G401 (cell line): ENCODE measurements around the gene KIAA1217. TPM values are rescaled to one million over a fixed set of nuclear protein-coding genes. Genes with fewer than 3 reads are reported as not detected.

Experiments
- DNase-seq: peaks from one replicate; pipeline ENCODE4 v3.0.0-alpha.2; 2015; ENCODE audit warnings: low spot score
- in situ Hi-C: cut with HindIII; loops from 2 replicates; pipeline ENCODE4 v1.10.0; 2016; ENCODE audit warnings: low sequenced_read_pairs, mixed read lengths
- total RNA-seq: library from RNA; depleted of rRNA; stranded (reverse); fragments of >200 nt; shearing (Covaris generic); gene quantifications from 2 replicates; pipeline ENCODE4 v1.2.3, GENCODE V29; 2014

KIAA1217 gene
- total RNA-seq, 1 experiment from 2014 or later, result 2.1 TPM

GRCh38 chr10:24502006-24502405, 293.1 kb downstream of the KIAA1217 start:
- in situ Hi-C loops, result no loop called here

DNA sequence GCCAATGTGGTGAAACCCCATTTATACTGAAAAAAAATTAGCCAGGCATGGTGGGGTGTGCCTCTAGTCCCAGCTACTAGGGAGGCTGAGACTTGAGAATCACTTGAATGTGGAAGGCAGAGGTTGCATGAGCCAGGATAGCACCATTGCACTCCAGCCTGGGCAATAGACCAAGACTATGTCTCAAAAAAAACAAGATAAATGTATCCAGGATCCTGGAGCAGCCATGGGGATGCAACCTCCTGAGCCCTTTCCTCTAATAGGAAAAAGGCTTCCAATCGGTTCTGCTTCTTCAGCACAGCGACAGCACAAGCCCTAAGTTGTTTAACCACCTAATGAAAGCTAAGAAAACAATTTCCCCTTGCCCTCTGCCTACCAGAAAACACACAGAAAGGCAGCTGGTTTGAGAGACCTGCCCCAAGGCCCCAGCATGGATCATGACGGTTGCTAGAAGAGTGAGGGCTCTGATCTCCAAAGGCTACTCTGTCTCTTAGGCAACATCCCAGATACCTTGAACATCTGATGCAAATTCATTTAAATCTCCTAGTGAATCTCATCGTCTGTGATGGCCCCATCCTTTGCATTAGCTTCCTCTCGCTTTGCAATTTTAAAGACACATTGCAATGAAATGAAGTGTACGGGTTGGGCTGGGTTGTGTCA, 294.0 kb downstream of the KIAA1217 start:
- no peak for DNase-seq
- in situ Hi-C loops, result no loop called here

More at GRCh38 chr10:24502006-24502405, 293.1 kb downstream of the KIAA1217 start:
- DNase-seq, result no peak

DNA sequence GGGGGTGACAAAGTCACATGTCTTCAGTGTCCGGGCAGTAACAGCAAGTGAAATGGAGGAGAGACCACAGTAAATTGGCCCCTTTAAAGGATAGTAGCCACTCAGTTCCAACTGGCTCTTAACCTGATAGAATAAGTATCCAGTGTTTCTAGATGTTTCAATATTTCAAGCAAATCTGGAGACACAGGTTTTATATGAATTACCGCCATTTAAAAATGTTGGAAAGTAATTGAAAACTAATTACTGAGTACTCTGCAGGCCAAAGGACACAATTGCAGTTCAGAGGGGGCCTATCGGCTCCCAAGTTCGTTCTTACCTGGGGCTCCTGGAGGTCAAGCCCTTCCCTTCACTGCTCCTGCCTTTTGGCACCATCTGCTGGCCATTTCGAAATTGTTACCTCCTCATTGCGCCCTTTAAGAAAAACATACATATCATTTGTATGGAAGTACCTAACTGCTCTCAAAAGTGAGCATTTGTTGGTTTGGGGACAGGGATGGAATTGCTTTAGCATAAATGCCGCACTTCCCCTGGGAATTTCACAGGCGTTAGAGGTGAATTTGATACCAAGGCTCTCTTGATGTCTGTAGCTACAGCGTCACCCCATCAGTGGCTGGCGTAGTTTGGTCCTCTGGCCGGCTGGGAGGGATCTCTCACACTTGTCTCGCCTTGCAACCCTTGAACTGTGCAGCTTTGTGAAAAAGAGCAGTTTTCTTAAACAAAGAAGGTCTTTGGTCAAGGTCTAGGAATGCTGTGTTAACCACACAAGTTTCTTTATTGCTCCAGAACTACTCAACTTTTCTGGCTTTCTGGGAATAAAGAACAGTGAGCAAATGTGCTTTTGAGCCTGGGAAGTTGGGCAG, 294.8 kb downstream of the KIAA1217 start:
- in situ Hi-C loops, result no loop called here
- DNase-seq, result peak; percentile 13

DNA sequence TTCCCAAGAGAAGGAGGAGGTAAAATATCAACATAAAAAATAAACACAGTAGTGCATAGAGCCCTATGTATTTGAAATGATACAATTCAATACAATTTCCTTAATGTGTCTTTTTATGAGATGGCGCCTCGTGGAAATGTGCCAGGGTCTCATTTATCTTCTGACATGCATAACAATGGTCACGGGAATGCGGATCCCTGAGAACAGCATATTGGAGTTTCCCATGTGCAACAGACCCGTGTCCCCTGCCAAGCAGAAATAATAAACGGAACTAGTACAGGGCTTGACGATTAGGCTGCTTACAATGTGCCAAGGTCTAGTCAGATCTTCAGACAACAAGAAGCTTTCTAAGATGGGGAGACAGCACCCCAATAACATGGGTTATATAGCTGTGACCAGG, 296.8 kb downstream of the KIAA1217 start:
- in situ Hi-C loops, result no loop called here
- no peak for DNase-seq

GRCh38 chr10:24513155-24513554, 304.2 kb downstream of the KIAA1217 start:
- in situ Hi-C loops, result no loop called here
- no peak for DNase-seq

GRCh38 chr10:24515481-24515880, 306.5 kb downstream of the KIAA1217 start:
- in situ Hi-C loops, result no loop called here
- DNase-seq, result no peak

GRCh38 chr10:24518411-24518810, 309.5 kb downstream of the KIAA1217 start:
- in situ Hi-C loops, result no loop called here
- DNase-seq, result no peak

DNA sequence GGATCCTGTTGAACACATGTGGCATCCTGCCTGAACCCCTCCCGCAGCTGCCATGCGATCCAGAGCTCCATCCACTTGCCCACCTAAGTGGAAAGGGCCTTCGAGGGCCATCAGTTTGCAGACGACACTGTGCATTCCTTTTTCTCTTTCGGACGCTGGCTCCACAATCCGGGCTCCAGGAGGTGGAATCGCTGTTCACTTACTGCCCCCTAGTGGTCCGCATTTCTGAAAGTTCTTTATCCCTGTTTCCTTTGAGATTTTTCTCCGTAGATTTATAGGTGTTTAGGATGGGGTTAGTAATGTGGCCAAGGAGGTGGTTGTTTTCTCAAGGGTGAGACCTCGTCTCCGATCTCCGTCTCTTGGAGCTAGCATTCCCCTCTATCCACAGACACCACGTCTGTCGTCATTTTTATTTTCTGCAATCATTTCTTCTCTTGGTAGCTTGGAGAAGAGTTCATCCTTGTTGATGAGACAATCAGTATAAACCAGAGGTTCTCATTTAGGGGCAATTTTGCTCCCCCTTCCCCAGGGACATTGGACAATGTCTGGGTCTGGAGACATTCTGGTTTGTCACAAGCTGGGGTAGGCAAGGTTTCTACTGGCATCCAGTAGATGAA, 310.2 kb downstream of the KIAA1217 start:
- in situ Hi-C loops, result no loop called here
- DNase-seq, result peak; percentile 77

- no peak for DNase-seq
- in situ Hi-C loops, result no loop called here
These were observed 311.0 kb downstream of the KIAA1217 start for GRCh38 chr10:24519950-24520349.

DNA sequence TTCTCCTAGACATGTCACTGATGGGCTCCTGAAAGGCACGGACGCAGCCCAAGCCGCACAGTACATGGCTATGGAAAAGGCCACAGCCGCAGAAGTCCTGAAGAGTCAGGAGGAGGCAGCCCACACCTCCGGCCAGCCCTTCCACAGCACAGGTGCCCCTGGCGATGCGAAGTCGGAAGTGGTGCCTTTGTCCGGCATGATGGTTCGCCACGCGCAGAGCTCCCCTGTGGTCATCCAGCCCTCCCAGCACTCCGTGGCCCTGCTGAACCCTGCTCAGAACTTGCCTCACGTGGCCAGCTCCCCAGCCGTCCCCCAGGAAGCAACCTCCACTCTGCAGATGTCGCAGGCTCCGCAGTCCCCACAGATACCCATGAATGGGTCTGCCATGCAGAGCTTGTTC, 315.4 kb downstream of the KIAA1217 start:
- in situ Hi-C loops, result no loop called here
- no peak for DNase-seq

- in situ Hi-C loops, result no loop called here
- no peak for DNase-seq
These were observed 317.2 kb downstream of the KIAA1217 start for GRCh38 chr10:24526085-24526649.

DNA sequence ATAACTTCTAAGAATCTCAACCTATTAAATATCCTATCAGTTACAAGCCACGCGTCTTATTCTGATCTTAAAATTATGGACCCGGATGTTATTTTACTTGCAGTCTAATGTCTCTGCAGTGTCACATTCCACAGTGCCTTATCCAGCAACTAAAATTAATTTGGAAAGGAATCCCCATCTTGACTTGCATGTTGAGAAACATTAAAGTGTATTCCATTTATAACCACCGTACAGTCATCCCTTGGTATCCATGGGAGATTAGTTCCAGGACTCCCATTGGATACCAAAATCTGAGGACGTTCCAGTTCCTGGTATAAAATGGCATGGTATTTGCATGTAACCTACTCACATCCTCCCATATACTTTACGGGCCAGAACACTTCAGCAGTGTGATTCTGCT, 320.0 kb downstream of the KIAA1217 start:
- in situ Hi-C loops, result no loop called here
- no peak for DNase-seq

- in situ Hi-C loops, result no loop called here
- DNase-seq, result no peak
These were observed 322.5 kb downstream of the KIAA1217 start for GRCh38 chr10:24531439-24531838.

- no peak for DNase-seq
- in situ Hi-C loops, result no loop called here
These were observed 325.0 kb downstream of the KIAA1217 start for GRCh38 chr10:24533981-24534380.

DNA sequence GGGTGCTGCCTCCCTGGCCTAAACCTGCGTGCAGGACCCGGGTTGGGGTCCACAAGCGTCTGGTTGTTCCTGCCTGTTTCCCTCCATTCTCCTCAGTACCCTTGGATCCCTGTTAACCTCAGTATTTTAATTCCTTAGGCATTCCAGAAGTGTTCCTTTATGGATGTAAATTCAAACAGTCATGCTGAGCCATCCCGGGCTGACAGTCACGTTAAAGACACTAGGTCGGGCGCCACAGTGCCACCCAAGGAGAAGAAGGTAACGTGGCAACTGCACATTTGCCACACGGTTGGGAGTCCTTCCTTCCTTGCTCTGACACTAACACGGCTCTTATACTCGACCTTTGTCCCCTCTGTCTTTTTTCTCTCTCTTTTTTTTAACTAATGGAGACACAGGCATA, 327.7 kb downstream of the KIAA1217 start:
- in situ Hi-C loops, result no loop called here
- no peak for DNase-seq

DNA sequence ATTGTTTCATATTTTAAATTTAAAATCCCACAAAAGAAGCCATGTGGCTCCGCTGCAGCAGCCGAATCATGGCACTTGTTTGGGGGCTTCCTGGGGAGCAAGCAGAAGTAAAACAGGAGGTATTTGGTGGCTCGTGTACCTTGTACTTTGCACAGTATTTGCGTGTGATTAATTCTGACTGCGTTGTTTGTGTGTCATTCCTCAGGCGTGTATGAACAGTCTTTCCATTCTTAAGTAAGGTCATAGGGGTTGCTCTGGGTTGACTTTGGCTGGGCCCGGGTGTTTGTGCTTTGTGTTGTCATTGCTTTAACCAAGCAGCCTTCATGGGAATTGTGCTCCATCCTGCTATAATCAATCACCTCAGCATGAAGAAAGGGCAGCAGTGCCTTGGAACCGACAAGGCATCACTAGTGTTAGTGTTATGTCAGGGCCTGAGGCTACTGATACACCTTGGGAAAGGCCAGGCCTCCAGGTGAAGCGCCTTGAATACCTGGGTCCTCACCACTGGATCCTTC, 332.4 kb downstream of the KIAA1217 start:
- DNase-seq, result no peak
- in situ Hi-C loops, result no loop called here

DNA sequence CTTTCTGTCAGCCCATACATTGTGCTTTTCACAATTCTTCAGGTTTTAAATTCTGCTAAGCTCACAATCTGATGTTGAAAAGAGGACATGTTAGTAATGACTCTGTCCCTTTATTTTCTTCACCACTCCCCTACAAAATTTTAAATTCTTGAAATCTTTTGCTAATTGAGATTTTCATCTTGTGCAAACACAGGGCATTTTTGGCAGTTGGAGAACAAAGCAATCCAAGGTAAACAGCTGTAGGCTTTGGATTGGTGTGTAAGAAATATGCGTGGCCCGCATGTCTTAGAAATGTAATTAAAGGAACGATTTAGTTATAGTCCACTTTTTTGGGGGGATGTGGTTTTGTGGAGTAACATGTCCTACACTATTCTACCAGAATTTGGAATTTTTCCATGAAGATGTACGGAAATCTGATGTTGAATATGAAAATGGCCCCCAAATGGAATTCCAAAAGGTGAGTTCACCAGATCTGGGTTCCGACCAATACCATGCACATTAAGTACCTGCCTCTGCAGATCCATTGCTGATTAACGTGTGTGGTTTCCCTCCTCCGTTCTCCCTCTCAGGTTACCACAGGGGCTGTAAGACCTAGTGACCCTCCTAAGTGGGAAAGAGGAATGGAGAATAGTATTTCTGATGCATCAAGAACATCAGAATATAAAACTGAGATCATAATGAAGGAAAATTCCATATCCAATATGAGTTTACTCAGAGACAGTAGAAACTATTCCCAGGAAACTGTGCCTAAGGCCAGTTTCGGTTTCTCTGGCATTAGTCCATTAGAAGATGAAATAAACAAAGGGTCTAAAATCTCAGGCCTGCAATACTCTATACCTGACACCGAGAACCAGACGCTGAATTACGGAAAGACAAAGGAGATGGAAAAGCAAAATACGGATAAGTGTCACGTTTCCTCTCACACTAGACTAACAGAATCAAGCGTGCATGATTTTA, 333.7 kb downstream of the KIAA1217 start:
- no peak for DNase-seq
- in situ Hi-C loops, result no loop called here

DNA sequence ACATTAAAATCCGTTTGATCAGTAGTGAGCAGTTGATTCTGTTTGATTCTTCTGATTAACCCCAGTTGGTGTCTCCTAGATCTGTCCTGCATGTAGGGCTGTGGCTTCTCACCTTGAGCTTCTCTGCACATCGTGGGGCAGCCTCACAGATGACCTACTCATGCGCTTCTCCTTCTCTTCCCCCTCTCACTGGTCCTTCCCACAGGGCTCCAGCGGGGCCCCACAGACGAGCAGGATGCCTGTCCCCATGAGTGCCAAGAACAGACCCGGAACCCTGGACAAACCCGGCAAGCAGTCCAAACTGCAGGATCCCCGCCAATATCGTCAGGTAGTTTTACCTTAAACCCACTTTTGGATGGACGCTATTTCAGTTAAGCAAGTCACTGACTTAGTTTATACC, 335.8 kb downstream of the KIAA1217 start:
- no peak for DNase-seq
- in situ Hi-C loops, result no loop called here

- DNase-seq, result no peak
- in situ Hi-C loops, result no loop called here
These were observed 336.6 kb downstream of the KIAA1217 start for GRCh38 chr10:24545585-24545984.
